ENCODE measurements around the gene NCS1. TPM values are rescaled to one million over a fixed set of nuclear protein-coding genes. Genes with fewer than 3 reads are reported as not detected.

NCS1 gene
- total and polyA plus RNA-seq, 2 donors = 5.4 to 6.9 TPM

- Histone ChIP-seq H3K4me1 (ENCODE audit: control insufficient read depth in 2 of 2, insufficient read depth in 2 of 2, low read length in 2 of 2) (no peaks in the 10 kb centered on the region), H3K36me3 (ENCODE audit: control insufficient read depth in 2 of 2, insufficient read depth in 2 of 2, low read length in 1 of 2) (no peaks in the 10 kb centered on the region), H3K27ac (ENCODE audit: low read depth in 1 of 2, low read length in 1 of 2) (no peak overlapping the region), H3K9me3 (ENCODE audit: control insufficient read depth in 2 of 2, insufficient read depth in 1 of 2, low read length in 1 of 2) (peaks cover 0 to 1% of the 10 kb centered on the region in 2 donors), H3K4me3 (ENCODE audit: low read length in 2 of 2) (no peak overlapping the region), H3K27me3 (ENCODE audit: control insufficient read depth in 2 of 2, insufficient read depth in 1 of 2, low read length in 1 of 2) (peaks cover 12 to 46% of the 10 kb centered on the region in 2 donors)
- no peak for DNase-seq (ENCODE audit: low read depth in 6 of 9, low spot score in 9 of 9)
- 94% methylated on average over 20 of the region's 20 CpGs for WGBS
Observed at GRCh38 chr9:130177898-130178805, 5.9 kb downstream of the NCS1 start.

- Histone ChIP-seq H3K36me3 (ENCODE audit: control insufficient read depth in 2 of 2, insufficient read depth in 2 of 2, low read length in 1 of 2) (no peaks in the 10 kb centered on the region), H3K27ac (ENCODE audit: low read depth in 1 of 2, low read length in 1 of 2) (no peak overlapping the region), H3K27me3 (ENCODE audit: control insufficient read depth in 2 of 2, insufficient read depth in 1 of 2, low read length in 1 of 2) (peaks cover 0 to 37% of the 10 kb centered on the region in 2 donors), H3K4me1 (ENCODE audit: control insufficient read depth in 2 of 2, insufficient read depth in 2 of 2, low read length in 2 of 2) (no peaks in the 10 kb centered on the region), H3K4me3 (ENCODE audit: low read length in 2 of 2) (no peak overlapping the region), H3K9me3 (ENCODE audit: control insufficient read depth in 2 of 2, insufficient read depth in 1 of 2, low read length in 1 of 2) (no peaks in the 10 kb centered on the region)
- 92% methylated on average over 2 of the region's 2 CpGs for WGBS
- DNase-seq (ENCODE audit: low read depth in 6 of 9, low spot score in 9 of 9) = no peak
Observed at GRCh38 chr9:130179331-130179907, 7.2 kb downstream of the NCS1 start.

- 91% methylated on average over 12 of the region's 12 CpGs for WGBS
- H3K27ac ChIP-seq (ENCODE audit: low read depth in 1 of 2, low read length in 1 of 2) = no peak overlapping the region
Observed at GRCh38 chr9:130180516-130180915, 8.3 kb downstream of the NCS1 start.

GRCh38 chr9:130181678-130182380, 9.6 kb downstream of the NCS1 start:
- no peaks in the 10 kb centered on the region for H3K9me3 ChIP-seq (ENCODE audit: control insufficient read depth in 2 of 2, insufficient read depth in 1 of 2, low read length in 1 of 2)
- no peaks in the 10 kb centered on the region for H3K36me3 ChIP-seq (ENCODE audit: control insufficient read depth in 2 of 2, insufficient read depth in 2 of 2, low read length in 1 of 2)
- H3K27me3 ChIP-seq (ENCODE audit: control insufficient read depth in 2 of 2, insufficient read depth in 1 of 2, low read length in 1 of 2) = peaks cover 0 to 29% of the 10 kb centered on the region in 2 donors
- H3K4me3 ChIP-seq (ENCODE audit: low read length in 2 of 2) = no peak overlapping the region
- WGBS = 94% methylated on average over 33 of the region's 33 CpGs
- H3K27ac ChIP-seq (ENCODE audit: low read depth in 1 of 2, low read length in 1 of 2) = no peak overlapping the region
- DNase-seq (ENCODE audit: low read depth in 6 of 9, low spot score in 9 of 9) = no peak
- peaks cover 0 to 10% of the 10 kb centered on the region in 2 donors for H3K4me1 ChIP-seq (ENCODE audit: control insufficient read depth in 2 of 2, insufficient read depth in 2 of 2, low read length in 2 of 2)

More at GRCh38 chr9:130180516-130180915, 8.3 kb downstream of the NCS1 start:
- Histone ChIP-seq H3K4me1 (ENCODE audit: control insufficient read depth in 2 of 2, insufficient read depth in 2 of 2, low read length in 2 of 2) (peaks cover 0 to 4% of the 10 kb centered on the region in 2 donors), H3K4me3 (ENCODE audit: low read length in 2 of 2) (no peak overlapping the region), H3K9me3 (ENCODE audit: control insufficient read depth in 2 of 2, insufficient read depth in 1 of 2, low read length in 1 of 2) (no peaks in the 10 kb centered on the region), H3K27me3 (ENCODE audit: control insufficient read depth in 2 of 2, insufficient read depth in 1 of 2, low read length in 1 of 2) (peaks cover 0 to 32% of the 10 kb centered on the region in 2 donors), H3K36me3 (ENCODE audit: control insufficient read depth in 2 of 2, insufficient read depth in 2 of 2, low read length in 1 of 2) (no peaks in the 10 kb centered on the region)
- no peak for DNase-seq (ENCODE audit: low read depth in 6 of 9, low spot score in 9 of 9)

- Histone ChIP-seq H3K9me3 (ENCODE audit: control insufficient read depth in 2 of 2, insufficient read depth in 1 of 2, low read length in 1 of 2) (no peaks in the 10 kb centered on the region), H3K4me1 (ENCODE audit: control insufficient read depth in 2 of 2, insufficient read depth in 2 of 2, low read length in 2 of 2) (peaks cover 0 to 10% of the 10 kb centered on the region in 2 donors), H3K36me3 (ENCODE audit: control insufficient read depth in 2 of 2, insufficient read depth in 2 of 2, low read length in 1 of 2) (no peaks in the 10 kb centered on the region), H3K4me3 (ENCODE audit: low read length in 2 of 2) (no peak overlapping the region), H3K27me3 (ENCODE audit: control insufficient read depth in 2 of 2, insufficient read depth in 1 of 2, low read length in 1 of 2) (peaks cover 0 to 29% of the 10 kb centered on the region in 2 donors), H3K27ac (ENCODE audit: low read depth in 1 of 2, low read length in 1 of 2) (no peak overlapping the region)
- WGBS = 95% methylated on average over 17 of the region's 17 CpGs
- DNase-seq (ENCODE audit: low read depth in 6 of 9, low spot score in 9 of 9) = no peak
Observed at GRCh38 chr9:130182381-130182909, 10.2 kb downstream of the NCS1 start.

- WGBS = 60% methylated on average over 7 of the region's 7 CpGs
- H3K27ac ChIP-seq (ENCODE audit: low read depth in 1 of 2, low read length in 1 of 2) = no peak overlapping the region
- peaks cover 0 to 22% of the 10 kb centered on the region in 2 donors for H3K27me3 ChIP-seq (ENCODE audit: control insufficient read depth in 2 of 2, insufficient read depth in 1 of 2, low read length in 1 of 2)
- no peaks in the 10 kb centered on the region for H3K9me3 ChIP-seq (ENCODE audit: control insufficient read depth in 2 of 2, insufficient read depth in 1 of 2, low read length in 1 of 2)
- H3K36me3 ChIP-seq (ENCODE audit: control insufficient read depth in 2 of 2, insufficient read depth in 2 of 2, low read length in 1 of 2) = no peaks in the 10 kb centered on the region
- no peak overlapping the region for H3K4me3 ChIP-seq (ENCODE audit: low read length in 2 of 2)
- peaks cover 0 to 10% of the 10 kb centered on the region in 2 donors for H3K4me1 ChIP-seq (ENCODE audit: control insufficient read depth in 2 of 2, insufficient read depth in 2 of 2, low read length in 2 of 2)
- no peak for DNase-seq (ENCODE audit: low read depth in 6 of 9, low spot score in 9 of 9)
Observed at GRCh38 chr9:130183133-130183762, 11.0 kb downstream of the NCS1 start.

- no peaks in the 10 kb centered on the region for H3K9me3 ChIP-seq (ENCODE audit: control insufficient read depth in 2 of 2, insufficient read depth in 1 of 2, low read length in 1 of 2)
- H3K27ac ChIP-seq (ENCODE audit: low read depth in 1 of 2, low read length in 1 of 2) = no peak overlapping the region
- WGBS = 90% methylated on average over 15 of the region's 15 CpGs
- H3K4me3 ChIP-seq (ENCODE audit: low read length in 2 of 2) = no peak overlapping the region
- peaks cover 0 to 20% of the 10 kb centered on the region in 2 donors for H3K27me3 ChIP-seq (ENCODE audit: control insufficient read depth in 2 of 2, insufficient read depth in 1 of 2, low read length in 1 of 2)
- H3K36me3 ChIP-seq (ENCODE audit: control insufficient read depth in 2 of 2, insufficient read depth in 2 of 2, low read length in 1 of 2) = no peaks in the 10 kb centered on the region
- peaks cover 0 to 10% of the 10 kb centered on the region in 2 donors for H3K4me1 ChIP-seq (ENCODE audit: control insufficient read depth in 2 of 2, insufficient read depth in 2 of 2, low read length in 2 of 2)
- DNase-seq (ENCODE audit: low read depth in 6 of 9, low spot score in 9 of 9) = no peak
Observed at GRCh38 chr9:130185017-130185416, 12.8 kb downstream of the NCS1 start.

- H3K27ac ChIP-seq (ENCODE audit: low read depth in 1 of 2, low read length in 1 of 2) = no peak overlapping the region
- WGBS = 76% methylated on average over 17 of the region's 17 CpGs
- DNase-seq (ENCODE audit: low read depth in 6 of 9, low spot score in 9 of 9) = no peak
- no peak overlapping the region for H3K4me3 ChIP-seq (ENCODE audit: low read length in 2 of 2)
- H3K27me3 ChIP-seq (ENCODE audit: control insufficient read depth in 2 of 2, insufficient read depth in 1 of 2, low read length in 1 of 2) = peaks cover 0 to 20% of the 10 kb centered on the region in 2 donors
- no peaks in the 10 kb centered on the region for H3K36me3 ChIP-seq (ENCODE audit: control insufficient read depth in 2 of 2, insufficient read depth in 2 of 2, low read length in 1 of 2)
- no peaks in the 10 kb centered on the region for H3K9me3 ChIP-seq (ENCODE audit: control insufficient read depth in 2 of 2, insufficient read depth in 1 of 2, low read length in 1 of 2)
- peaks cover 0 to 10% of the 10 kb centered on the region in 2 donors for H3K4me1 ChIP-seq (ENCODE audit: control insufficient read depth in 2 of 2, insufficient read depth in 2 of 2, low read length in 2 of 2)
Observed at GRCh38 chr9:130185490-130186031, 13.4 kb downstream of the NCS1 start.
